ENCODE data around the gene SH3YL1.

DNA sequence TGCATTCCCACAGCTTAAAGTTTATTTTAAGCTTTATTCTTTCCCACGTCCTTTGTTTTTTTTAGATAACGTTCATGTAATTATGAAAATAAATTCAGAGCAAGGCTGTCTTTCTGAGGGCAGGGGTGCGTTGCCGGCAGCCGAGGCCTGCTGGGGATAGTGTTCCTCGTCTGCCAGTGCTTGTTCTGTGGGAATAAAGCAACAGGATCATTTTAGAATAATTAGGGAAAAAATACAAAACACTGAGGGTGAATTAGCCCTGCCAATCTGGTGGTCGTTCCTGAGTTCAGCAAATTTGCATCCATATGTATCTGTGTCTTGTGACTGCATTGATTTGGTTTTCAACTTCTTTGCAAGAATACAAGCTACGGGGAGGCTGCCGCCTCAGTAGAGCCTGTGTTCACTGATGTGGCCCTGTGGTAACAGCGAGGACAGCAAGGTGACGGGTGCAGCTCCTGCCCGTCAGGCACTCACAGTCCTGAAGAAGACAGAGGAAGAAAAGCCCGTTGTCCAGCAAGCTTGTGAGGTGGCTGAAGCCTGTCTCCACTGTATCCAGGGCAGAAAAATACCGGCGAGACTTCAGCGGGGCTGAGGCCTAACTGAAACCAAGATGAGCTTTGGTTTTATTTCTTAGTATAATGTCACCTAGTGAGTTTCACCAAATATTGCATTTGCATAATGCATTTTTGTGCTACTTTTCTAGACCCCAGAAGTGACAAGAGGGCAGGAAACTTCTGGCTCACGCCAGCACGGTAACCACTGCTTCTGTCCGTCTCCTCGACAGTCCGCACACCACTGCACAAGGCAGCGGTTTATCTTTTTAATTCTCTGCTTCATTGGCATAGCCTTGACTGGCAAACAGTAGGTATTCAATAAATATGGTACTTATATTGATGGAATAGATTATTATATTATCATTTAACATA, 64.5 kb downstream of the SH3YL1 start:
- TF ChIP-seq, protein P1, sequence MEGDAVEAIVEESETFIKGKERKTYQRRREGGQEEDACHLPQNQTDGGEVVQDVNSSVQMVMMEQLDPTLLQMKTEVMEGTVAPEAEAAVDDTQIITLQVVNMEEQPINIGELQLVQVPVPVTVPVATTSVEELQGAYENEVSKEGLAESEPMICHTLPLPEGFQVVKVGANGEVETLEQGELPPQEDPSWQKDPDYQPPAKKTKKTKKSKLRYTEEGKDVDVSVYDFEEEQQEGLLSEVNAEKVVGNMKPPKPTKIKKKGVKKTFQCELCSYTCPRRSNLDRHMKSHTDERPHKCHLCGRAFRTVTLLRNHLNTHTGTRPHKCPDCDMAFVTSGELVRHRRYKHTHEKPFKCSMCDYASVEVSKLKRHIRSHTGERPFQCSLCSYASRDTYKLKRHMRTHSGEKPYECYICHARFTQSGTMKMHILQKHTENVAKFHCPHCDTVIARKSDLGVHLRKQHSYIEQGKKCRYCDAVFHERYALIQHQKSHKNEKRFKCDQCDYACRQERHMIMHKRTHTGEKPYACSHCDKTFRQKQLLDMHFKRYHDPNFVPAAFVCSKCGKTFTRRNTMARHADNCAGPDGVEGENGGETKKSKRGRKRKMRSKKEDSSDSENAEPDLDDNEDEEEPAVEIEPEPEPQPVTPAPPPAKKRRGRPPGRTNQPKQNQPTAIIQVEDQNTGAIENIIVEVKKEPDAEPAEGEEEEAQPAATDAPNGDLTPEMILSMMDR (IDR thresholded peaks at IDR 0.05): no peak
- TF ChIP-seq EZH2 (IDR thresholded peaks at IDR 0.05): no peak
- TF ChIP-seq EZH2phosphoT487 (IDR thresholded peaks at IDR 0.05): no peak

Measured in neural progenitor cell (in vitro differentiated cells).